ENCODE results near the gene BCAS1.

BCAS1 gene

DNA sequence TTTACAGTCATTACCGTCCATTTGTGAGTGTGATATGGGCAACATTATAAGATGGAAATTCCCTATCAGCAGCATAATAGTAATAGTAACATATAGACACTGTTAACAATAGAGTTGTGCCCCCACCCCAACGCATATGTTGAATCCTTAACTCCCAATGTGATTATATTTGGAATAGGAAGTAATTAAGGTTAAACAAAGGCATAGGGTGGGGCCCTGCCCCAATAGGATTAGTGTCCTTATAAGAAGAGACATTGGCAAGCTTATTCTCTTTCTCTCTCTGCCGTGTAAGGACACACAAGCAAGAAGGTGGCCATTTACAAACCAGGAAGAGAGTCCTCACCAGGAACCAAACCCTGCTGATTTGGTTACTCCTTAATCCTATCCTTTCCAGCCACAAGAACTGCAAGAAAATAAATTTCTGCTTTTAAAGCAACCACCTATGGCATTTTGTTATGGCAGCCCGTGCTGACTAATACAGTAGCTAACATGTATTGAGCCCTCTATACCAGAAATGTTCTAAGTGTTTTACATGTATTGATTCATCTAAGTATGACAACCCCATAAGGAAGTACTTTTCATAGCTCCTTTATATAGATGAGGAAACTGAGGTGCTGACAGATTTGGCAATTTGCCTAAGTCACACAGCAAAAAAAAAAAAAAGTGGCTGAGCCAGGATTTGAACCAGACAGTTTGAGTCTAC, 114.2 kb downstream of the BCAS1 start:
- Histone ChIP-seq H3K27me3 (peaks cover 11% of the 10 kb centered on the region), H3K9me3 (no peaks in the 10 kb centered on the region; the same call in 1 of the 2 replicates), H3K4me1 (no peaks in the 10 kb centered on the region), H3K4me3 (ENCODE audit: low read depth, low read length) (no peak overlapping the region), H3K36me3 (no peaks in the 10 kb centered on the region)
- no peak for DNase-seq
- TF ChIP-seq, protein P1, sequence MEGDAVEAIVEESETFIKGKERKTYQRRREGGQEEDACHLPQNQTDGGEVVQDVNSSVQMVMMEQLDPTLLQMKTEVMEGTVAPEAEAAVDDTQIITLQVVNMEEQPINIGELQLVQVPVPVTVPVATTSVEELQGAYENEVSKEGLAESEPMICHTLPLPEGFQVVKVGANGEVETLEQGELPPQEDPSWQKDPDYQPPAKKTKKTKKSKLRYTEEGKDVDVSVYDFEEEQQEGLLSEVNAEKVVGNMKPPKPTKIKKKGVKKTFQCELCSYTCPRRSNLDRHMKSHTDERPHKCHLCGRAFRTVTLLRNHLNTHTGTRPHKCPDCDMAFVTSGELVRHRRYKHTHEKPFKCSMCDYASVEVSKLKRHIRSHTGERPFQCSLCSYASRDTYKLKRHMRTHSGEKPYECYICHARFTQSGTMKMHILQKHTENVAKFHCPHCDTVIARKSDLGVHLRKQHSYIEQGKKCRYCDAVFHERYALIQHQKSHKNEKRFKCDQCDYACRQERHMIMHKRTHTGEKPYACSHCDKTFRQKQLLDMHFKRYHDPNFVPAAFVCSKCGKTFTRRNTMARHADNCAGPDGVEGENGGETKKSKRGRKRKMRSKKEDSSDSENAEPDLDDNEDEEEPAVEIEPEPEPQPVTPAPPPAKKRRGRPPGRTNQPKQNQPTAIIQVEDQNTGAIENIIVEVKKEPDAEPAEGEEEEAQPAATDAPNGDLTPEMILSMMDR (IDR thresholded peaks at IDR 0.05; ENCODE audit: low read depth, low read length): no peak

DNA sequence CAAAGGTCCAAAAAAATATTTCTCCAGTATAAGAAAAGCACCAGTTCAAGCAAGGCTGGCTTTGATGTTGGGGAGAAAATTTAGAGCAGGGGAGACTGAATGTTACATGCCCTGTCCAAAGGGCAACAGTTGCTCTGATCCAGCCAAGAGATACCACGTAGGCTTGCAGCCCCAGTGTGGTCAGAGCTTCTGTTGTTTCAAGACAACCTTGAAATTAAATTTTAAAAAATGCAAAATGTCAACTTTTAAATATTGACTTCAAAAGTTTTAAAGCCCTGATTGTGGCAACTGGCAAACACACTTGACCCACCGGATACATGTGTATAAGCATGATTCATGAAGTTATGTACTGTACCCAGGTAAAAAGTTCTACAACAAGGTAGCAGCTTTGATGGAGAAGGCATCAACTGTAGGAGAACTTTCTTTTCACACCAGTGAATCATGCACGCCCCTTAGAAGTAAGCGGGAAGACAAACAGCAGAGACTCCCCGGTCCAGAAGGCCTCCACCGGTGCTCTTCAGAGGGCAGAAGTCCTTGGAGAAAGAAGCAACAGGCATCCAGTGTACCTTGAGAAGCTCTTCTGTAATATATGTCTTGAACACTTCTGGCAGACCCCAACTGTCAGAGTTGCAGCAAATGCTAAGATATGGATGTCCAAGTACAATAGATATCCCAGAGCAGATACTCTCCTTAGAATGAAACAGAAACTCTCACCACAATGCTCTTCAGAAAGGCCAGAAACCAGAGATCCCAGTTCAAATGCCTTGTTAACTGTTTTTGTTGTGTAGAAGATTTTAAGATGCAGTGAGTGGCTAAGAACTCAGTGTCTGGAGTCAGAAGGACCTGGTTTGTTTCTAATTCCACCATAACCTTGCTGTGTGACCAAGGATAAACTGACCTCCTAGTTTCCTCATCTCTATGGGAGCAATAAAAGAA, 115.4 kb downstream of the BCAS1 start:
- DNase-seq: no peak
- H3K36me3 ChIP-seq: no peaks in the 10 kb centered on the region
- TF ChIP-seq, protein P1 (IDR thresholded peaks at IDR 0.05; ENCODE audit: low read depth, low read length): no peak
- H3K9me3 ChIP-seq: no peaks in the 10 kb centered on the region; the same call in 1 of the 2 replicates
- no peaks in the 10 kb centered on the region for H3K4me1 ChIP-seq
- peaks cover 6% of the 10 kb centered on the region for H3K27me3 ChIP-seq
- H3K4me3 ChIP-seq (ENCODE audit: low read depth, low read length): no peak overlapping the region

DNA sequence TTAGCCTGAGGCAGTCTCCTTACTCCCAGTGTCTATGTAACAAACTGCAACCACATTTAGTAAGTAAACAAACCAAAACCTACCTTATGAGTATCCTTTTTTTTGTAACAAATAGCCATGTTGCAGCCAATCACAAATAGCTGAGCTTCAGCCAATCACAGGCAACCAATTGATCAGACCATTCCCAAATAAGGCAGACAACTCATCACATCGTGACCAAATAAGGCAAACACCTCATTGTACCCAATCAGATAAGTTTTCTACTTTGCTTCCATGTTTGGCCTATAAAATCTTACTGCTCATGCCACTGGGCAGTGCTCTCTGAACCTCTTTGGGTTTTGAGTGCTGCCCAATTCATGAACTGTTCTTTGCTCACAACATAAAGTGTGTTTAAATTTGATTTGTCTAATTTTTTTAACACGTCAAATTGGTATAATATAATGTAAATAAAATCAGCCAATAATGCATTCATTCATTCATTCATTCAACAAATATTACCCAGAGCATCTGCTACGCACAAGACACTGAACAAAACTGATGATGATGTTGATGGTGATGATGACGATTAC, 117.8 kb downstream of the BCAS1 start:
- DNase-seq: no peak
- Histone ChIP-seq H3K4me3 (ENCODE audit: low read depth, low read length) (no peak overlapping the region), H3K27me3 (no peaks in the 10 kb centered on the region), H3K4me1 (no peaks in the 10 kb centered on the region), H3K36me3 (no peaks in the 10 kb centered on the region), H3K9me3 (no peaks in the 10 kb centered on the region; the same call in 1 of the 2 replicates)
- TF ChIP-seq, protein P1 (IDR thresholded peaks at IDR 0.05; ENCODE audit: low read depth, low read length): no peak

DNA sequence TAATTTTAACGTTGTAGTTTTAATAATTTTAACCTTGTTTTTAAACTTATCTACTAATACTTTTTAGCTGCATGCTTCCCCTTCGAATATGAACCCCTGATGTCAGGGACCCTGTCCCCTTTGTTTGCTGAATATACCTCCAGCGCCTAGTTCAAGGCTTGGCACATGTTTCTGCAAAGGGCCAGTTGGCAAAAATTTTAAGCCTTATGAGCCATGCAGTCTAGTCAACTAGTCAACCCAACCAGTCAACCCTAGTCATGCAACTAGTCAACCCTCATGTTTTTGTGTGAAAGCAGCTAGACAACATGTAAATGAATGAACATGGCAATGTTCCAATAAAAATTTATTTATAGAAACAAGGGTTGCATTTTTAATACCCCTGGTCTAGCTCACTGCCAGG, 119.8 kb downstream of the BCAS1 start:
- Histone ChIP-seq H3K27me3 (no peaks in the 10 kb centered on the region), H3K4me1 (no peaks in the 10 kb centered on the region), H3K36me3 (no peaks in the 10 kb centered on the region), H3K4me3 (ENCODE audit: low read depth, low read length) (no peak overlapping the region), H3K9me3 (no peaks in the 10 kb centered on the region; the same call in 1 of the 2 replicates)
- TF ChIP-seq, protein P1 (IDR thresholded peaks at IDR 0.05; ENCODE audit: low read depth, low read length): no peak
- DNase-seq: no peak

DNA sequence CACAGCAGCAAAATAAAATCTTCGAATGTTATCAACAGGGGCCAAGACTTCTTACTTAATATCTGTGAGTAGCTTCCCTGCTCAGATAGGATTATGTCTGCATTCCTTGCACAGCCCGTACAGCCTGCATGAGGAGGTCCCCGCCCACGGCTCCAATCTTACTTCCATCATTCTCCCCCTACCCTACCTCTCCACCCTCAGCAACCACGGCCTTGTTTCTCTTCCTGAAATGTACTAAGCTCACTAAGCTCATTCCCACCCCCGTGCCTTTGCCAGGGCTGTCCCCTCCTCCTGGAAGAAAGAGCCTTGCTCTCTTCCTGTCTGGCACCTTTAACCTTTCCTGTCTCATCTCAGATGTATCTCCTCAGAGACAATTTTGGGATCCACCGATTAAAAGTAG, 120.4 kb downstream of the BCAS1 start:
- Histone ChIP-seq H3K4me3 (ENCODE audit: low read depth, low read length) (no peak overlapping the region), H3K4me1 (no peaks in the 10 kb centered on the region), H3K27me3 (no peaks in the 10 kb centered on the region), H3K36me3 (no peaks in the 10 kb centered on the region), H3K9me3 (no peaks in the 10 kb centered on the region; the same call in 1 of the 2 replicates)
- DNase-seq: no peak
- TF ChIP-seq, protein P1 (IDR thresholded peaks at IDR 0.05; ENCODE audit: low read depth, low read length): no peak
